ENCODE measurements around the gene PSMD13.

The PSMD13 gene

GRCh38 chr11:269146-269890 is 32.5 kb downstream of the PSMD13 start:
- Histone ChIP-seq H3K27ac (no peak overlapping the region), H3K27me3 (replicated peaks) (no peaks in the 10 kb centered on the region), H3K4me3 (ENCODE audit: low read depth, low read length) (no peak overlapping the region), H3K36me3 (replicated peaks) (no peaks in the 10 kb centered on the region)
- no peak for TF ChIP-seq CTCF (IDR thresholded peaks at IDR 0.05; ENCODE audit: low read depth, low read length, missing control alignments)
- in situ Hi-C loops (cut with HindIII; ENCODE audit: low pct_ligation_motif_present, low sequenced_read_pairs) = no loop called here
- no peak for DNase-seq

- TF ChIP-seq CTCF (IDR thresholded peaks at IDR 0.05; ENCODE audit: low read depth, low read length, missing control alignments) = no peak
- H3K4me3 ChIP-seq (ENCODE audit: low read depth, low read length) = no peak overlapping the region
- H3K27ac ChIP-seq = no peak overlapping the region
- no peaks in the 10 kb centered on the region for H3K27me3 ChIP-seq (replicated peaks)
- in situ Hi-C loops (cut with HindIII; ENCODE audit: low pct_ligation_motif_present, low sequenced_read_pairs) = no loop called here
- DNase-seq = no peak
- no peaks in the 10 kb centered on the region for H3K36me3 ChIP-seq (replicated peaks)
Observed at GRCh38 chr11:270451-271318, 33.9 kb downstream of the PSMD13 start.

GRCh38 chr11:271319-271715 is 34.5 kb downstream of the PSMD13 start:
- no peak for DNase-seq
- Histone ChIP-seq H3K4me3 (ENCODE audit: low read depth, low read length) (no peak overlapping the region), H3K36me3 (replicated peaks) (no peaks in the 10 kb centered on the region), H3K27ac (no peak overlapping the region), H3K27me3 (replicated peaks) (peaks cover 2% of the 10 kb centered on the region)
- in situ Hi-C loops (cut with HindIII; ENCODE audit: low pct_ligation_motif_present, low sequenced_read_pairs) = no loop called here
- TF ChIP-seq CTCF (IDR thresholded peaks at IDR 0.05; ENCODE audit: low read depth, low read length, missing control alignments) = no peak

- DNase-seq = no peak
- in situ Hi-C loops (cut with HindIII; ENCODE audit: low pct_ligation_motif_present, low sequenced_read_pairs) = no loop called here
- Histone ChIP-seq H3K27ac (no peak overlapping the region), H3K27me3 (replicated peaks) (peaks cover 5% of the 10 kb centered on the region), H3K4me3 (ENCODE audit: low read depth, low read length) (no peak overlapping the region), H3K36me3 (replicated peaks) (no peaks in the 10 kb centered on the region)
- no peak for TF ChIP-seq CTCF (IDR thresholded peaks at IDR 0.05; ENCODE audit: low read depth, low read length, missing control alignments)
Observed at GRCh38 chr11:272195-272930, 35.6 kb downstream of the PSMD13 start.

- H3K4me3 ChIP-seq (ENCODE audit: low read depth, low read length) = no peak overlapping the region
- H3K36me3 ChIP-seq (replicated peaks) = no peaks in the 10 kb centered on the region
- in situ Hi-C loops (cut with HindIII; ENCODE audit: low pct_ligation_motif_present, low sequenced_read_pairs) = no loop called here
- H3K27ac ChIP-seq = no peak overlapping the region
- no peak for TF ChIP-seq CTCF (IDR thresholded peaks at IDR 0.05; ENCODE audit: low read depth, low read length, missing control alignments)
- DNase-seq = no peak
- peaks cover 6% of the 10 kb centered on the region for H3K27me3 ChIP-seq (replicated peaks)
Observed at GRCh38 chr11:272931-273198, 36.1 kb downstream of the PSMD13 start.

Data from brain microvascular endothelial cell (primary cell).